H7 (cell line): ENCODE results near the gene TMCC2. TPM values are rescaled to one million over a fixed set of nuclear protein-coding genes. Genes with fewer than 3 reads are reported as not detected.

Source experiments
- DNase-seq: peaks from one replicate; pipeline ENCODE4 v3.0.0; 2012
- H3K27me3 ChIP-seq: 2 replicates; pipeline ENCODE4 v1.6.0; 2011; ENCODE audit warnings: mild to moderate bottlenecking, low read length; ENCODE audit not compliant: control insufficient read depth, insufficient read depth
- H3K36me3 ChIP-seq: replicated peaks from 2 replicates; pipeline ENCODE4 v1.5.1; 2011; ENCODE audit warnings: low read length; ENCODE audit not compliant: control insufficient read depth, insufficient read depth
- H3K4me3 ChIP-seq: 2 replicates; pipeline ENCODE4 v1.5.1; 2011; ENCODE audit warnings: low read depth, mild to moderate bottlenecking, control low read depth, low read length, moderate library complexity; ENCODE audit not compliant: insufficient read depth
- total RNA-seq: library from RNA; depleted of rRNA; stranded (reverse); fragments of >200 nt; shearing (Covaris generic); gene quantifications from 2 replicates; pipeline ENCODE4 v1.2.3, GENCODE V29; 2014

The TMCC2 gene
- total RNA-seq, 1 experiment from 2014 or later = 13.6 TPM

DNA sequence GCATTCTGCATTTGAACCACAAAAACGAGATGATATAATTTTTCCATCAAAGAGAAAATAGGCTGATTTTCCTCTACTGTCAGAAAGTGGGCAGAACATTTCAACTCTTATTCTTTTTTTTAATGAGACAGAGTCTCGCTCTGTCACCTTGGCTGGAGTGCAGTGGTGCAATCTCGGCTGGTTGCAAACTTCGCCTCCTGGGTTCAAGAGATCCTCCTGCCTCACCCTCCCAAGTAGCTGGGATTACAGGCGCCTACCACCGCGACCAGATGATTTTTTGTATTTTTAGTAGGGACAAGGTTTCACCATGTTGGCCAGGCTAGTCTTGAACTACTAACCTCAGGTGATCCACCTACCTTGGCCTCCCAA lies 27.8 kb upstream of the TMCC2 start:
- DNase-seq = no peak
- H3K36me3 ChIP-seq = no peaks in the 10 kb centered on the region
- no peaks in the 10 kb centered on the region for H3K27me3 ChIP-seq
- H3K4me3 ChIP-seq = no peak overlapping the region

GRCh38 chr1:205204552-205204951 lies 23.2 kb upstream of the TMCC2 start:
- H3K4me3 ChIP-seq = no peak overlapping the region
- no peaks in the 10 kb centered on the region for H3K27me3 ChIP-seq
- H3K36me3 ChIP-seq = no peaks in the 10 kb centered on the region
- no peak for DNase-seq

DNA sequence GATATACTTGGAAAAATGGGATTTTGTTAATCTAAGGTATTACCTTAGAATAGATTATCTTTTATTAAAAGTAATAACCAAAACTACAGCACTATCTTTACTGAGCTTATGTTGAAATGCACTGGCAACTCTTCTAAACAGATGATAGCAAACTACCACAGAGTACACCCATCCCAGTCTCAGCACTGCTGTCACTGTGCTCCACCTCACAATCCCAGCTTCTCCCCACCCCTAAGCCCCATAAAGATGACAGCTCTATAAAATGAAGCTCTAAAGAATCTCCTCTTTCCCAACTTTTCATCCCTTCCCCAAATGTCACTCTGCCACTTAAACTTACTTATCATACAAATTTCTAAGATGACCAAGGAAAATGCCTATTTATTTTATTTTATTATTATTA lies 22.7 kb upstream of the TMCC2 start:
- DNase-seq = no peak
- Histone ChIP-seq H3K36me3 (no peaks in the 10 kb centered on the region), H3K4me3 (no peak overlapping the region), H3K27me3 (no peaks in the 10 kb centered on the region)

GRCh38 chr1:205208811-205209210 lies 18.9 kb upstream of the TMCC2 start:
- H3K27me3 ChIP-seq = no peaks in the 10 kb centered on the region

DNA sequence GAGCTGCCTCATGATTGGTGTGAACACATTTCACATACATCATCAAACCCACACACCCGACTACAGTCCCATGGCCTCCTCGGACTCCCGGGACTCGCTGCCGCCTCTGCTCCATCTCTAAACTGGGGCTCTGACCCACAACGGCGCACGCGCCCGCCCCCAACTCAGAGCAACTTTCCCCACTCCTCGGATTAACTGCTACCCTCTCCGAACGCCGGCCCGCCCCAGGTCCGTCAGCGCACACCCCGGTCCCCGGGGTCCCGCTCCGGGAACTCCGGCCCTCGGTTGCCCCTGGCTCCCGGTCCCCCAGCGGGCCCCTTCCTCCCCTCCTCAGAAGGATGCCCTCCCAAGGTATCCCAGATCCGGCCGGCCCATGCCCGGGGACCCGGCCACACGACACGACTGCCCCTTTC lies 17.0 kb upstream of the TMCC2 start:
- peak overlapping the region; percentile 95 for H3K4me3 ChIP-seq
- H3K36me3 ChIP-seq = no peaks in the 10 kb centered on the region
- DNase-seq = peak; percentile 85
- H3K27me3 ChIP-seq = no peaks in the 10 kb centered on the region

More at GRCh38 chr1:205208811-205209210, 18.9 kb upstream of the TMCC2 start:
- Histone ChIP-seq H3K4me3 (no peak overlapping the region), H3K36me3 (no peaks in the 10 kb centered on the region)
- no peak for DNase-seq

- DNase-seq = peak; percentile 95
- no peaks in the 10 kb centered on the region for H3K27me3 ChIP-seq
These were observed 16.4 kb upstream of the TMCC2 start, which contains the start of gene DSTYK for GRCh38 chr1:205211169-205211838. Gene DSTYK (minus strand): TSS chr1:205211702. CDS start chr1:205211535, 167 bp downstream.

GRCh38 chr1:205211839-205212536 lies 15.8 kb upstream of the TMCC2 start:
- DNase-seq = no peak
- H3K4me3 ChIP-seq = peak overlapping the region; percentile 95; the same call in 1 of the 2 replicates
- H3K27me3 ChIP-seq = no peaks in the 10 kb centered on the region
- H3K36me3 ChIP-seq = no peaks in the 10 kb centered on the region

More at GRCh38 chr1:205211169-205211838, 16.4 kb upstream of the TMCC2 start, which contains the start of gene DSTYK:
- H3K4me3 ChIP-seq = peak within 1 kb of the TSS; percentile 95
- no peaks in the 10 kb centered on the region for H3K36me3 ChIP-seq

DNA sequence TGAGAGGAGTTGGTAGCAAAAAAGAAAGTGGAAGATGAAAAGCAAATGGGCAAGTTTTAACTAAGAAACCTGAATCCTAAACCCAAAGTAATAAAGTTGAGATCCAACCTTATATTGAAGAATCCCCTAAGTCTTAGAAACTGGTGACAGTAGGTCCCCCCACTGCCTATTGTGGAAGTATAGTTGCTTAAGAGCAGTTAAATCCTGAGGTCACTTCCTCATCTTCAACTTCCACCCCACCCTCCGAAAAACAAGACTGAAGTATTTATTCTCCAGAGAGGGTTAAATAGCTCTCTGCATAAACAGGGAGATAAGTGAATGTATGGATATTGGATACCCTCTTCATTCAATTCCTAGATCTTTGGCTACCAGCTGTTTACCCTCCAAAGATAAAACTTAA lies 13.0 kb upstream of the TMCC2 start:
- H3K4me3 ChIP-seq = no peak overlapping the region
- H3K36me3 ChIP-seq = no peaks in the 10 kb centered on the region
- no peak for DNase-seq
- no peaks in the 10 kb centered on the region for H3K27me3 ChIP-seq

DNA sequence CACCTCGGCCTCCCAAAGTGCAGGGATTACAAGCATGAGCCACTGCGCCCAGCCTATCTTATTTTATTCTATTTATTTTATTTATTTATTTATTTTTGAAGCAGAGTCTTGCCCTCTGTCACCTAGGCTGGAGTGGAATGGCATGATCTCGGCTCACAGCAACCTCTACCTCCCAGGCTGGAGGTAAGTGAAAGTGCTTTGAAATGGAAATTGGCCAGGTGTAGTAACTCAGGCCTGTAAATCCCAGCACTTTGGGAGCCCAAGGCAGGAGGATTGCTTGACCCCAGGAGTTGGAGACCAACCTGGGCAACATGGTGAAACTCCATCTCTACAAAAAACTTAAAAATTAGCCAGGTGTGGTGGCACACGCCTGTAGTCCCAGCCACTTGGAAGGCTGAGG lies 11.2 kb upstream of the TMCC2 start:
- Histone ChIP-seq H3K36me3 (no peaks in the 10 kb centered on the region), H3K4me3 (no peak overlapping the region), H3K27me3 (no peaks in the 10 kb centered on the region)
- no peak for DNase-seq

DNA sequence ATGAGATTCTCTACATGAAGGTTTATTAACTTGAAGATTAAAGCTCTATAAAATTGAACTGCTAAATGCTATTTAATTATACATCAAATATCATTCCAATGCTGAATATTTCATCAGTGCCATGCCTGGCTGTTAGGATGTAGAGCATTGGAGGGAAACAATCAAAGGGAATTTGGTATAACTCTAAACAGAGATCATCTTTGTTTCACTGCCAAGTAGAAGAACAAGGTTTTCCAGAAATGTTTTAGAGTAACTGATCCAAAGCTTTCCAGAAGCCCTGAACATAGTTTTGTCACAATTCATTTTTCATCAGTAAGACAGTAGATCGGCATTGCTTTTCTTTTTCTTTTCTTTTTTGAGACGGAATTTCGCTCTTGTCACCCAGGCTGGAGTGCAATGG lies 10.3 kb upstream of the TMCC2 start:
- Histone ChIP-seq H3K27me3 (no peaks in the 10 kb centered on the region), H3K36me3 (no peaks in the 10 kb centered on the region), H3K4me3 (no peak overlapping the region)
- no peak for DNase-seq

DNA sequence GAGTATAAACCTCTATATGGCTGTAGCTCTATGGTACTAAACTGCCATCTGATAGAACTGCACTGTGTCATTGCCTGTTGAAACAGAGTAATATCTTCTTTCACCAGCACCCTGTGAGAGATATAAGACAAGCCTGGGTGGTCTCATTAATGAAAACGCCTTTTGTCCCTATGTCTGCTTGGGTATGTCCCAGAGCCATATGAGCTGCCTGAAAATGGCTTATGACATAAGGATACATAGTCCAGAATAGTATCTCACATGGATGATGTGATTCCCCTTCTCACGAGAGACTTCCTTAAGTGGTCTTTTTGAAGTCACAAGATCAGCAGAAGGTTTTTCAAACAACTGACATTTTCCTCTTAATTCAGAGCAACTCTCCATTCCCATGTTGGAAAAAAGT lies 7.3 kb upstream of the TMCC2 start:
- Histone ChIP-seq H3K36me3 (no peaks in the 10 kb centered on the region), H3K27me3 (no peaks in the 10 kb centered on the region; the same call in 1 of the 2 replicates), H3K4me3 (no peak overlapping the region)
- no peak for DNase-seq

DNA sequence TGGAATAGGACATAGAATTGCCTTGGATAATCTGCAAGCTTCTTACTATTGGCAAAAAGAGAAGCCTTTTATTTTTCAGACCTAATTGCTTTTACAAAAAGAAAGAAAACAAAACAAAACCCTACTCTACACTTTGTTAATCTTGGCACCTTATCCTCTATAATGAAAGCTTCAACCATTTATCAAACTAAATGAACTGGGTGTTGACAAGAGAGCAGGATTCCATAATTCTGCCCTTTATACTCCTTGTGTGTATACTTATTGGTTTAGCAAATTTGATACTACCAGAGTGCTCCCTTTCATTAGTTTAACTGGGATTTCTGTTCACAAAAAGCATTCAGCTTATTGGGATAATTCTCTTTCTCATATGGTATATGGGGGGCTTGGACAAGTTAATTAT lies 3.0 kb upstream of the TMCC2 start:
- no peak for DNase-seq
- peaks cover 8% of the 10 kb centered on the region for H3K27me3 ChIP-seq
- no peaks in the 10 kb centered on the region for H3K36me3 ChIP-seq
- no peak overlapping the region for H3K4me3 ChIP-seq

DNA sequence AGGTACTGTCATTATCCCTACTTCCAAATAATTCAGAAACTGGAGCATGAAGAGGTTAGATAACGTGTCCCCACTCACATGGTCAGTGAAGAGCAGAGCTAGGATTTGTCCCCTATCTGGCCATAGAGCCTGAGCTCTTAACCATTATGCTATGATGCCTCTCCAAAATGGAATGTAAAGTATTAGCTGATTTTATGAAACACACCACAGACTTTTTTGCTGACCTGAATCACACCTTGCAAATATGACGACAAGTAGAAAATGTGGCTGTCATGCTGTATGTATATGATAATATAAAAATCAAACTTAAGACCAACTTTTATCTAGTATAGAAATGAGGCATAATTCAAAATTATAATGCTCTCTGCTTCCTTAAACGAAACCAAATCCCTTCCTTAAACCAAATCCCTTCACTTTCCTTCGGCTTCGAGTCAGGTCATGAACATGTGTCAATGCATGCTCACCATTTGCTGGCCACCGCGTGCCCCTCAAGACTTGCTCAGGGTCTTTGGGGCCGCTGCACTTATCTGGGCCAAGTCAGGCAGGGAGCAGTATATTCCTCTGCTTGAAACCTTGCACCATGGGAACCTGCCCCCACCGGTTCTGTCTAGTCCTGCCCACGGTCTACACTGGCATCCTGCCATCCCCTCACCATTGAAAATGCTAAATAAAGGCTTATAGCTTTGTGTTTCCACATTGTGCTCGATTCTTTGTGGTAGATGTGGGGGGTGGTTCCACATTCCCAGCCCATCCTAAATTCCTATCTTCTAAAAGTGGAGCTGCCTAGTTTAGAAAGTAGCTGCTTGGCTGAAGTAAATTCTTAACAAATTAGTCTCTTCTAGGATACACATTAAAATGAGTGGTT lies 1.6 kb upstream of the TMCC2 start:
- DNase-seq = peak; percentile 14
- peaks cover 8% of the 10 kb centered on the region for H3K27me3 ChIP-seq
- no peaks in the 10 kb centered on the region; the same call in 1 of the 2 replicates for H3K36me3 ChIP-seq
- no peak overlapping the region for H3K4me3 ChIP-seq

GRCh38 chr1:205226868-205227583 lies 720 bp upstream of the TMCC2 start:
- DNase-seq = peak; percentile 27
- H3K36me3 ChIP-seq = no peaks in the 10 kb centered on the region; the same call in 1 of the 2 replicates
- peak overlapping the region; percentile 53 for H3K4me3 ChIP-seq
- peaks cover 8% of the 10 kb centered on the region for H3K27me3 ChIP-seq
